HG02759 (cell line): ENCODE measurements around the gene CHRM4.
A peak's percentile ranks its signal among the peaks of the same experiment; 100 is the strongest.

Experiments used
- ATAC-seq: cut with Tn5 transposase; IDR thresholded peaks from one replicate; pipeline ENCODE4 v1.9.1; 2021; ENCODE audit warnings: mild to moderate bottlenecking, moderate library complexity; ENCODE audit not compliant: unreplicated experiment

CHRM4 gene

DNA sequence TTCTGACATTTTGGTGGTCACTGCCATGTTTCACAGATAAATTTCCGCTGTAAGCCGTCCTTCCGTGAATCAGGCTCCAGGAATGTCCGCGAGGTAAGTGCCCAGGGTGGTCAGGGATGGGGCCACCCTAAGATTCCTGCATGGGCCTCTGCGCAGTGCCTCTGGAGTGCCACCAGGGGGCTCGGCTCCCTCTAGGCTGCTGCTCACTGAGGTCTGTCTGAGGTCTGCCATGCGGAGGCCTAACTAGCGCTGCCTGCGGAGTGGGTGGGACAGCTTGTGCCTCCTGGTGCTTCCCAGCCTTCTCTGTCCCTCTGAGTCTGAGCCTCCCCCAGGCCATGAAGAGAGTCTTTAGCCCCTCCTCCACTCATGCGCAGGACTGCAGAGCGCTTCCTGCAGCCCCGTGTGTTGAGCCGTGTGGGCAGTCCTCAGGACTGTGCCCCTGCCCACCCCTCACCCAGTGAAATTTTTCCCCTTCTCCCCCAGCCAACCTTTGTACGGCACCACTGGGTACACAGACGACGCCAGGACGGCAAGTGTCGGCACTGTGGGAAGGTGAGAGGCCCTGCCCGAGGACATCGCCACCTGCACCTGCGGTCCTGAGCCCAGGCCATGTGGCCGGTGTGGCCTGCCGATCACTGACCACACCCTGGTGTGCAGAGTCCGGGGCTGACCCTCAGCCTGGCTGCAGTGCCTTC is 22.0 kb downstream of the CHRM4 start:
- peak; percentile 59 for ATAC-seq

GRCh38 chr11:46367916-46368267 is 23.7 kb downstream of the CHRM4 start:
- no peak for ATAC-seq

- ATAC-seq, result peak; percentile 72
Measured at GRCh38 chr11:46367244-46367915, 24.2 kb downstream of the CHRM4 start.

- no peak for ATAC-seq
Measured at GRCh38 chr11:46366661-46367161, 24.9 kb downstream of the CHRM4 start.

- no peak for ATAC-seq
Measured at GRCh38 chr11:46366260-46366659, 25.3 kb downstream of the CHRM4 start.

GRCh38 chr11:46364791-46365190 is 26.8 kb downstream of the CHRM4 start:
- ATAC-seq, result no peak

- ATAC-seq, result no peak
Measured at GRCh38 chr11:46364056-46364455, 27.5 kb downstream of the CHRM4 start.

- ATAC-seq, result no peak
Measured at GRCh38 chr11:46363455-46364005, 28.0 kb downstream of the CHRM4 start.

DNA sequence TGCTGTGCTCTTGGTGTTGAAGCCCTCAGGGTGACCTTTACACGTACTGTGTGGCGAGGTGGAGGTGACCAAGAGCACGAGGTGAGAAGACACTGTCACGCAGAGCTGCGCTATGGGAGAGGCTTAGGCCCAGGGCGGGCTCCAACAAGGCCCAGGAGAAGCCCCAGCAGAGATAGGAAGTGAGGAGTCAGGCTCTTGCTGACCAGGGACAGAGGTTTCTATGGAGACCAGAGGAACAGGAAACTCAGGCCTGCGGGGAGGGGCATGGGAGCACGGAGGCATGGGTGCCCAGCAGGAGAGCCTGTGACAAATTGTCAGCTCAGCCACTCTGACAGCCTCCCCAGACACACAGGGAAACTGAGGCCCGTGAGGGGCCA is 28.6 kb downstream of the CHRM4 start:
- no peak for ATAC-seq

GRCh38 chr11:46362156-46363030 is 29.2 kb downstream of the CHRM4 start:
- peak; percentile 4 for ATAC-seq

DNA sequence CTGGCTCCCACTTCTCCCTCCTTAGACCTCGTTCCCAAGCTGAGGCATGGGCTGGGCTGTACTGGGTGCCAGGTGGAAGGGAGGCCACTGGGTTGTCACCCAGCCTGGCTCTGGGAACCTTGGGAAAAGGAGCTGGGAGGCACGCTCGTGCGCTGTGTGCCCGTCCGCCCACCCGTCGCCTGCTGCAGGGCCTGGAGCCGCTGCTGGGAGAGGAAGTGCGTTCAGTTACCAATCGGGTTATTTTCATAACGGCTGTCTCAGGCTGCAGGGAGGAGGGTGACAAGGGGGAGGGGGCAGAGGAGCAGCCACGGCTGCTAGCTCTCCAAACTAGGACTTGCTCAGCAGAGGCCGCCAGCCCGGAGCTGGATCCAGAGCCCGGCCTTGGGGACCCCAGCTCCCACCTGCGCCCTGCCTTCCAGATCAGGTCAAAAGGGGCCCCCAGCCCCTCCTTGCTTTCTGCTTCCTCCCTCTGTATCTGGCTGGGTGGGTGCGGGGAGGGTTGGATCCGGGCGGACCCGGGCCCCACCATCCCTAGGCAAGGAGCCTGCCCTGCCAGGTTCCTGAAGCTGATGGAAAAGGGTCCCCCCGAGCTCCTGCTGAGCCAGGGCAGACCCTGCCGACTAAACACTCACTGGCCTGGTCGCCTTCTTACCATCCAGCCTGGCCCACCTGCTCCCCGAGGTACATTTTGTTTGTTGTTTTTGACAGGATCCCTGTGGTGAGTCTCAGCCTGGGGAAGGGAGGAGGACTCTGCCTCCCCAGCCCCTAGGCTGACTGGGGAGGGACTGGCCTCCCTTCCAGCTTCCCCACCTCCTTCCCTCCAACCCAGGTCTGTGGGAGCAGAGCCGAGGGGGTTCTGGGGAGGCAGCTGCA is 30.1 kb downstream of the CHRM4 start:
- peak; percentile 95 for ATAC-seq

GRCh38 chr11:46360878-46361277 is 30.7 kb downstream of the CHRM4 start:
- peak; percentile 25 for ATAC-seq

DNA sequence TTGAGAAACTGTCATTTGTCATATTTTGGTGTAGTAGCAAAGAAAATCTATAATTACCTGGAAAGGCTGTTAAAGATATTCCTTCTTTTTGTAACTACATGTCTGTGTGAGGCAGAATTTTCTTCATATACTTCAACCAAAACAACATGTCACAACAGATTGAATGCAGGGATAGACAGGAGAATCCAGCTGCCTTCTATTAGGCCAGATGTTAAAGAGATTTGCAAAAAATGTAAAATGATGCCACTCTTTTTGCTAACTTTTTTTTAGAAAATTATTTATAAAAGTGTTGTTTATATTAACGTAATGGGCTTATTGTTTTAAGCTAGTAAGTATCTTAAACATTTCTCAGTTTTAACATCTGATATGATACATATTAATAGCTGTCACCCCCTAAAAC is 31.6 kb downstream of the CHRM4 start:
- no peak for ATAC-seq

- ATAC-seq, result no peak
Measured at GRCh38 chr11:46357483-46357936, 34.1 kb downstream of the CHRM4 start.

GRCh38 chr11:46356924-46357482 is 34.6 kb downstream of the CHRM4 start:
- ATAC-seq, result no peak

- no peak for ATAC-seq
Measured at GRCh38 chr11:46353698-46354097, 37.9 kb downstream of the CHRM4 start.

DNA sequence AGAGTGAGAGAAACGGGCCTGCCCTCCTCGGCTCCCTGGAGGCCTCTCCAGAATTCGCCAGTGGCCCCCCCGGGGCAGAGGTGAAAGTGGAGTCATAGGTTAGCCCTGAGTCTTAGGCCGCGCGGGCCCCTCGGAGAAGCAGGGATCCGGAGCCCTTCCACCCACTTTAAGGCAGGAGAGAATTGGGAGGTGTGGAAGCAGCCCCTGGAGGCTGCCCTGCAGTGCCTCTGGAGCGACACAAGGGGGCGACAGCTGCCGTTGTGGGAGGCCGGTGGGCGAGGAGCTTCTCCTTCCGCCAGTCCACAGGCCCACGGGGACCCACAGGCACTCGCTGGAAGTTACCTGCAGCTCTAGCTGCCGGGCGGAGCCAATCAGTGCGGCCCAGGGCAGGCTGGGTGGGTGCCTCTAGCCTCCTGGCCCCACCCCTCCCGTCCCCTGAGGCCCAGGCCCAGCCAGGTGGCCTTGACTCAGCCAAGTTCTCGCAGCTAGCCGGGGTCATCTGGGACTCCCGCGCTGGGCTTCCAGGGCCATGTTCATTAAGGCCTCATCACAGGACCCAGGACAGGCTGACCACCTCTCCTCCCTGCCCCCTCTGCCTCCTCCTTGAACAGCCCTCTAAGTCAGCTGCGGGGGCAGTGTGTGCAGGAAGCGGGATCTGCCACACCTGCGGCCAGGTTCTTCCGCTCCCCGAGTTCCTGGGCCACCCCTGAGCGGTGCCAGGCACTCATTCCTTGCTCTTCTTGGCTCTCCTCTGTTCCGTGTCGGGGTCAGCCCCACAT is 39.3 kb downstream of the CHRM4 start:
- no peak for ATAC-seq

DNA sequence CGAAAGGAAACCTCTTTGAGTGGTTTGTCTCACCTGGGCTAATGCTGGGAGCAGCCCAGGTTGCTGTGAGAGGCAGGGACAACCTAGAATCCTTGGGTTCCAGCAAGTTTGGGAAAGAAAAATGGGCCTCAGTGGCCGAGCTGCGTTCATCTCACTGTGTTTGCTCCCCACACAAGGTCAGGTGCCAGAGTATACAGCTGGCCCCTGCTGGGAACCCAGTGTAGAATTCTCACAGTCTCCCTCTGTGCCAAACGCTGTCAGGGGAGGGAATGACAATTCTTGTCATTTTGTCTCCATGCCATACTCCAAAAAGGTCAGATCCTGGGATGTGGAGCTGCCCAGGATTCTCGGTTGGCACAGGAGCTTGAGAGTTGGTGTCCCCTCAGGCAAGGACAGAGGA is 40.0 kb downstream of the CHRM4 start:
- ATAC-seq, result no peak

- no peak for ATAC-seq
Measured at GRCh38 chr11:46351148-46351547, 40.4 kb downstream of the CHRM4 start.
